Immature natural killer cell (primary cell): ENCODE results near the gene VANGL1. TPM values are rescaled to one million over a fixed set of nuclear protein-coding genes. Genes with fewer than 3 reads are reported as not detected.

ENCODE experiments used
- DNase-seq, 3 donors: peaks; one replicate each; pipeline ENCODE4 v3.0.0; 2022; ENCODE audit warnings: mixed read lengths in 1 of 3
- H3K27ac Mint-ChIP-seq, 6 donors: one replicate each; pipeline ENCODE4 v1.8.0; 2020; ENCODE audit warnings: mixed read lengths in 6 of 6, mild to moderate bottlenecking in 5 of 6, inconsistent platforms in 4 of 6, moderate library complexity in 3 of 6
- H3K27me3 Mint-ChIP-seq, 3 donors: one replicate each; pipeline ENCODE4 v1.8.0; 2020 to 2021; ENCODE audit warnings: low read depth in 3 of 3, mild to moderate bottlenecking in 3 of 3, mixed read lengths in 3 of 3, moderate library complexity in 3 of 3, inconsistent platforms in 1 of 3
- H3K36me3 Mint-ChIP-seq, 3 donors: one replicate each; pipeline ENCODE4 v1.8.0; 2020; ENCODE audit warnings: mixed read lengths in 3 of 3, inconsistent platforms in 2 of 3, mild to moderate bottlenecking in 2 of 3
- H3K4me1 Mint-ChIP-seq, 2 donors: one replicate each; pipeline ENCODE4 v1.8.0; 2020; ENCODE audit warnings: inconsistent platforms in 2 of 2, mild to moderate bottlenecking in 2 of 2, mixed read lengths in 2 of 2, moderate library complexity in 1 of 2
- H3K4me3 Mint-ChIP-seq, 5 donors: one replicate each; pipeline ENCODE4 v1.8.0; 2020; ENCODE audit warnings: mild to moderate bottlenecking in 5 of 5, mixed read lengths in 5 of 5, inconsistent platforms in 3 of 5, moderate library complexity in 3 of 5
- H3K9me3 Mint-ChIP-seq, 6 donors: one replicate each; pipeline ENCODE4 v1.8.0; 2020; ENCODE audit warnings: mild to moderate bottlenecking in 6 of 6, mixed read lengths in 6 of 6, inconsistent platforms in 4 of 6, moderate library complexity in 3 of 6
- polyA plus RNA-seq, 3 donors: library from polyadenylated mRNA; unstranded; fragments of 300-500 nt; fragmentation: Illumina TruSeq; gene quantifications; one replicate each; pipeline ENCODE4 v1.2.3, GENCODE V29; 2021

The VANGL1 gene
- polyA plus RNA-seq, 3 donors from 2014 or later, result 12.5 to 19.3 (median 14.9) TPM

DNA sequence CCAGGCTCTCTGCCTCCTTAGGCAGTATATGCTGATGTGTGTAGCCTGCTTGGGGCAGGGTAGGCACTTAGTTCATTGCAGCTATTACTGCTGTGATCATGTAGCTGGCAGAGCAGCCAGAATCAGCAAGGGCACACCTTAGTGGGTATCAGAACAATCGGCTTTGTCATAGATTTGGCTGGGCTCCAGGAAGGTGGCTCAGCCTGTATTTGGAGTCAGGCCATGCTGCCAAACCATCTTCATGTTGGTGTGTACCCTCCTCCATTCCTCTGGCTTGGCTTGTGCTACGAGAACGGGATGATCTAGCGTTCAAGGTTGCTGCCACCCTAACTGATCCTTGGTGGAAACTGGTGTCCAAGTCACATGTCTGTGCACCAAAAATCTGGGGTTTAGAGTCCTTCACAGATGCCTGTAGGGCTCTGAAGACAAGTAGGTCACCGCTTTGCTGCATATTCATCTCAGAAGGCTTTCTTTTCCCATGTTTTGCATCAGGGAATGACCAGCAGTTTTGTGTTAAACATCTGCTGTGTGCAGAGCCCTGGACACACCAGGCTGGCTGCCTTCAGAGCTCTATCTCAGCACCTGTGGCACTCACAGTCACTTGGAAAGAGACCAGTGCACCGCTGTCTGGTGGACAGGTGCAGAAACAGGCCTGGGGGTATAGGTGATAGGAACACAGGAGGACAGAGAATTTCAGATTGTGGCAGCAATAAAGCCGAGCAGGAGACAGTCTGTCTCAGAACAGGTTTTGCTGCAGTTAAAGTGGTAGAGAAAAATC lies 23.7 kb downstream of the VANGL1 start:
- Mint-ChIP-seq H3K27ac (no peak overlapping the region), H3K27me3 (peaks cover 0 to 1% (median 0%) of the 10 kb centered on the region in 3 donors), H3K36me3 (peaks cover 17 to 30% (median 28%) of the 10 kb centered on the region in 3 donors), H3K4me1 (peaks cover 12 to 18% of the 10 kb centered on the region in 2 donors), H3K9me3 (no peaks in the 10 kb centered on the region), H3K4me3 (no peak overlapping the region)
- DNase-seq, result no peak

DNA sequence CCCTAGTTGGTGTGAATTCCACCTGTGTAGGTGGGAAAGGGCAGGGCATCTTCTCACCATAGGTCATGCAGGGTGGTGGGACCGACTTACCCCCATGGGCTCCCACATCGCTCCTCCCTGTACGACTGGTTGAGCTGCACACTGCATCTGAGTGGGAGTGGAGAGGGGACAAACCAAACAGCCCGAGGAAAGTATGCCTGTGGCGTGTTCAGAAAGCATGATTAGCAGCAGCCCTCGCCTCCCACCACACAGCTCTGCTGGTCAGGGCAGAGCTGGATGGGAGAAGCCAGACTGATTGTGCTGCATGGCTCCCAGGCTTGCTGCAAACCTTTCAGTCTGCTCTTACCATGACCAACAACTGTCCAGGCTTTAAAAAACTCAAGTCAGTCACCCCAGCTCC lies 24.4 kb downstream of the VANGL1 start:
- no peaks in the 10 kb centered on the region for H3K9me3 Mint-ChIP-seq
- H3K4me1 Mint-ChIP-seq, result peaks cover 19 to 25% of the 10 kb centered on the region in 2 donors
- peaks cover 17 to 28% (median 23%) of the 10 kb centered on the region in 3 donors for H3K36me3 Mint-ChIP-seq
- no peak overlapping the region for H3K4me3 Mint-ChIP-seq
- DNase-seq, result no peak
- peaks cover 0 to 1% (median 0%) of the 10 kb centered on the region in 3 donors for H3K27me3 Mint-ChIP-seq
- no peak overlapping the region for H3K27ac Mint-ChIP-seq

- Mint-ChIP-seq H3K27me3 (peaks cover 0 to 1% (median 0%) of the 10 kb centered on the region in 3 donors), H3K9me3 (no peaks in the 10 kb centered on the region), H3K36me3 (peaks cover 17 to 28% (median 23%) of the 10 kb centered on the region in 3 donors), H3K4me1 (peaks cover 24 to 30% of the 10 kb centered on the region in 2 donors), H3K27ac (no peak overlapping the region), H3K4me3 (no peak overlapping the region)
- no peak for DNase-seq
Observed at GRCh38 chr1:115666702-115667101, 24.9 kb downstream of the VANGL1 start.

DNA sequence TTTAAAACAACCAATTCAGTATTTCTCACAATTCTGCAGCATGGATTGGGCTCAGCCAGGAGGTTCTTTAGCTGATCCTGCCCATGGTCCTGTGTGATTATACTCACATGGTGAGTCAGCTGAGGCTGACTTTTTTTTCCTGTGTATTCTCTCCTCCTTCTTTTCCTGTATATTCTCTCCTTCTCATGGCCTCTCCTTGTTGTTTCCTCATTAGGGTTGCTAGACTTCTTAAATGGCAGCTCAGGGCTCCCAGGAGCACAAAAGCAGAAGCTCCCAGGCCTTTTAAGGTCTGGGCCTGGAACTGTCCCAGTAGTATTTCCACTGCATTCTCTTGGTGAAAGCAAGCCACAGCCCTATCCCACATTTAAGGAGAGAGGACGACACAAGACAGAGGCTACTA lies 26.8 kb downstream of the VANGL1 start:
- H3K27me3 Mint-ChIP-seq, result peaks cover 0 to 1% (median 0%) of the 10 kb centered on the region in 3 donors
- H3K4me3 Mint-ChIP-seq, result no peak overlapping the region
- peaks cover 36 to 47% of the 10 kb centered on the region in 2 donors for H3K4me1 Mint-ChIP-seq
- peak overlapping the region in 3 of 6 donors; percentile 6 to 13 (median 7) for H3K27ac Mint-ChIP-seq
- peaks cover 17 to 24% (median 20%) of the 10 kb centered on the region in 3 donors for H3K36me3 Mint-ChIP-seq
- DNase-seq, result no peak
- no peaks in the 10 kb centered on the region for H3K9me3 Mint-ChIP-seq

- H3K27ac Mint-ChIP-seq, result peak overlapping the region in 3 of 6 donors; percentile 7 to 22 (median 8)
- no peak overlapping the region for H3K4me3 Mint-ChIP-seq
- peaks cover 12 to 21% (median 14%) of the 10 kb centered on the region in 3 donors for H3K36me3 Mint-ChIP-seq
- H3K4me1 Mint-ChIP-seq, result peaks cover 36 to 52% of the 10 kb centered on the region in 2 donors
- peaks cover 0 to 1% (median 0%) of the 10 kb centered on the region in 3 donors for H3K27me3 Mint-ChIP-seq
- no peaks in the 10 kb centered on the region for H3K9me3 Mint-ChIP-seq
- no peak for DNase-seq
Observed at GRCh38 chr1:115669002-115669673, 27.4 kb downstream of the VANGL1 start.

DNA sequence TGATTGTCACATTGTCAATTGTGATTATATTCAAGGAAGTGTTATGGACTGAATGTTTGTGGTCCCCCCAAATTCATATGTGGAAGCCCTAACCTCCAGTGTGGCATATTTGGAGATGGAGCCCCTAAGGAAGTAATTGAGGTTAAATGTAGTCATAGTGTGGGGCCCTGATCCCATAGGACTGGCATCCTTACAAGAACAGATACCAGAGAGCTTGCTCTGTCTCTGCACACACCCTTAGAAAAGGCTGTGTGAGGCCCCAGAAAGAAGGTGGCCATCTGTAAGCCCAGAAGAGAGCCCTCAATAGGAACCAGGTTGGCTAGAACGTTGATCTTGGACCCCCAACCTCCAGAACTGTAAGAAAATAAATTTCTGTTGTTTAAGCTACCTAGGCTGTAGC lies 28.1 kb downstream of the VANGL1 start:
- H3K4me3 Mint-ChIP-seq, result peak overlapping the region in 1 of 5 donors; percentile 50
- DNase-seq, result no peak
- no peaks in the 10 kb centered on the region for H3K9me3 Mint-ChIP-seq
- H3K27me3 Mint-ChIP-seq, result peaks cover 0 to 1% (median 0%) of the 10 kb centered on the region in 3 donors
- peak overlapping the region in 2 of 6 donors; percentile 0 to 48 for H3K27ac Mint-ChIP-seq
- peaks cover 7 to 19% (median 8%) of the 10 kb centered on the region in 3 donors for H3K36me3 Mint-ChIP-seq
- peaks cover 36 to 56% of the 10 kb centered on the region in 2 donors for H3K4me1 Mint-ChIP-seq

DNA sequence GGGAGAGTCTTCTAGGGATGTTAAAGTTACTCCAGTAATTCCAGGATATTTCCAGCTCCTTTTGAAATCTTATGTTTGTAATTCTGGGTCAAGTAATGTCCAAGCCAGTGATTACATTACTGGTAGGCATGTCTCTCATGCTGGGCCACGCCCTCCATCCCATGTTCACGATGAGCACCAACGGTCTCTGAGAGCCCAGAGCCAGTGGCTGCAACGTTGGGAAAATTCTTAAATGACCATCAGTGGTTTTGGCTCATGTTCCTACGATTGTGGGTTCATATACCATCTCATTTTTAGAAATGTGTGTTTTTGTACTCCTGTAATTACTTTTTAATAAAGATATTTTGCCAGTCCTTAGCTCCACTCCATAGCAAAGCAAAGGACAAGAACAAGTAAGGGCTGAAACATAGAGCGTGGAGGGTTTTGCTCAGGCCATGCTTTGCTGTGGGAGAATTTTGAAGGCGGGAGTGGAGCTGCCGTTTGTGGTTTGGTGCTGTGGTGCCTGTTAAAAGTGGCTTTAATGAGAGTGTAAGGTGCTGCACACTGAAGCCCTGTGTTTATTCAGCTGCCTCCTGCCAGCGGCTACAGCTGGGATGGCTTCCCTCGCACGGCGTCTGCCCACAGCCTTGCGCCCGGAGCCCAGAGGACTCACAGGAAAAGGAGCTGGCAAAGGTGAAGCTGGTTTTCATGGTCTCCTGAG lies 28.9 kb downstream of the VANGL1 start:
- Mint-ChIP-seq H3K27ac (peak overlapping the region; percentile 25 to 79 (median 58)), H3K36me3 (peaks cover 7 to 18% (median 8%) of the 10 kb centered on the region in 3 donors), H3K4me3 (peak overlapping the region; percentile 53 to 73 (median 61)), H3K9me3 (no peaks in the 10 kb centered on the region), H3K4me1 (peaks cover 36 to 56% of the 10 kb centered on the region in 2 donors), H3K27me3 (peaks cover 0 to 1% (median 0%) of the 10 kb centered on the region in 3 donors)
- peak; percentile 19 to 30 (median 25) for DNase-seq

DNA sequence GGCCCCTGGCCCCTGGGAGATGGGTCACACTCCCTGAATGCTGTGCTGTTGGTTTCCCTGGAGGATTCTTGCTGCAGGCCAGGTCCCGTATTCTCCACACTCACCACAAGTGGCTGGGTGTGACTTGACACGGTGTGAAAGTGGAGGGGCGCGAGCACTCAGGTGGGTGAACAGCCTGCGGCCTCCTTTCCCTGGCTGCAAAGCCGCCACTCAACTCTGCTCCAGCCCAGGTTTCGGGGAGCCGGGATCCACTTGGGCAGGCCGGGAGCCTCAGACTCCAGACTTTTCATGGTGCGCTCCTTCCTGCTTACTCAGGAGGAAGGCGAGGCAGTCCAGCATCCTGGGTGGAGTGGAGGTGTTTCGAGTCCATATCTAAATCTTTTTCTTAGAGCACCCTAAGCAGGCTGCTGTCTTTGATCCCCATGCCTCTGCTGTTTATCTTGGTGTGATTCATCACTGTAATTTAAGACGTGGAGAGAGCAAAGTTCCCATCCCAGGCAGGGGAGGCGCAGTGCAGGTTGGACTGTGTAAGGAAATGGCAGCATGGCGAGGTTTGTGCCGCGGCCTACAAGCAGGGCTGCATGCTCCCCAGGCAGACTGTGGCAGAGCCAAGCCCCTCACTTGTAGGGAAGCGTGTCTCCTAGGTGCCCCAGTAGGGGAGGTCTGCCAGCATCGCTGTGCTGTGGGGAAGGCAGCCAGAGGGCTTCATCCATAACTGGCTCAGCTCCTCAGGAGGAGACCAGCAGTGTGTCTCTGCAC lies 29.6 kb downstream of the VANGL1 start:
- peak in 2 of 3 donors; percentile 1 to 17 for DNase-seq
- peaks cover 41 to 63% of the 10 kb centered on the region in 2 donors for H3K4me1 Mint-ChIP-seq
- H3K27ac Mint-ChIP-seq, result peak overlapping the region; percentile 20 to 79 (median 49)
- H3K4me3 Mint-ChIP-seq, result peak overlapping the region; percentile 53 to 73 (median 61)
- peaks cover 3 to 14% (median 4%) of the 10 kb centered on the region in 3 donors for H3K36me3 Mint-ChIP-seq
- no peaks in the 10 kb centered on the region for H3K9me3 Mint-ChIP-seq
- H3K27me3 Mint-ChIP-seq, result no peaks in the 10 kb centered on the region

DNA sequence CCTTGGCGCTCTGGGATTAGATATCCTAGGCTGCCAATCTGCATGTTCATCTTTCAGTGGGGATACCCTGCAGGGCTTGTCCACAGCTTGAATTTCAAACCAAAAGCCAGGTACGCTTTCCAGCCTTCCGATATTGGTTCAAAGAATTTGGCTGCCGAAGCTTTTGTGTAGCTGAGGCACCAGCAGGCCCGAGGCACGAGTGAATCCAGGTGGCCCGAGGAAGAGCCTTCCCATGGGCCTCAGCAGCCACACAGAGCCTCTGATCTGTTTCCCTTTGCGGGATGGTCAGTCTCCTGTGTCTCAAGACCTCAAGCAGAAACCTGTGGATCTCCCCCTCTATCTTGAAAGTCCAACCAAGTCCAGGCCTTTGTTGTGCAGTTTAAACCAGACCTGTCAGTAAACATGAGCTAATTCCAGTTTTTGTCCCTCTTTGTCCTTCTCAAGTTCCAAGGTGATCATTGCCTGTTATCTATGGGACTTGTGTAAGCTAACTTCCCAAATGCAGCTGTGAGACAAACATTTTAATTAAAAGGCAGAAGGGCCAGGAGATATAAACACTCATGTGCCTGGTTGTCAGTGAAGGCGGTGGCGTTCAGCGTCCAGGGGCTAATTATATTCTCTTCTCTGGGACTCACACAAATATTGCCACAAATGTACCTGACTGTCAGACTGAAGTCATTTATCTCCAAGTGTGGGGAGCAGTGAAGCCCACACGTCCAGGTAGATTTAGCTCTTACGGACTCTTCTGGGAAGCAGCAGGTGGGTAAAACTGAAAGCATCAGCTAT lies 30.6 kb downstream of the VANGL1 start:
- H3K4me1 Mint-ChIP-seq, result peaks cover 50 to 72% of the 10 kb centered on the region in 2 donors
- H3K36me3 Mint-ChIP-seq, result peaks cover 3 to 14% (median 3%) of the 10 kb centered on the region in 3 donors
- H3K9me3 Mint-ChIP-seq, result no peaks in the 10 kb centered on the region
- no peak for DNase-seq
- H3K27me3 Mint-ChIP-seq, result no peaks in the 10 kb centered on the region
- peak overlapping the region in 1 of 5 donors; percentile 8 for H3K4me3 Mint-ChIP-seq
- peak overlapping the region in 2 of 6 donors; percentile 42 to 79 for H3K27ac Mint-ChIP-seq

DNA sequence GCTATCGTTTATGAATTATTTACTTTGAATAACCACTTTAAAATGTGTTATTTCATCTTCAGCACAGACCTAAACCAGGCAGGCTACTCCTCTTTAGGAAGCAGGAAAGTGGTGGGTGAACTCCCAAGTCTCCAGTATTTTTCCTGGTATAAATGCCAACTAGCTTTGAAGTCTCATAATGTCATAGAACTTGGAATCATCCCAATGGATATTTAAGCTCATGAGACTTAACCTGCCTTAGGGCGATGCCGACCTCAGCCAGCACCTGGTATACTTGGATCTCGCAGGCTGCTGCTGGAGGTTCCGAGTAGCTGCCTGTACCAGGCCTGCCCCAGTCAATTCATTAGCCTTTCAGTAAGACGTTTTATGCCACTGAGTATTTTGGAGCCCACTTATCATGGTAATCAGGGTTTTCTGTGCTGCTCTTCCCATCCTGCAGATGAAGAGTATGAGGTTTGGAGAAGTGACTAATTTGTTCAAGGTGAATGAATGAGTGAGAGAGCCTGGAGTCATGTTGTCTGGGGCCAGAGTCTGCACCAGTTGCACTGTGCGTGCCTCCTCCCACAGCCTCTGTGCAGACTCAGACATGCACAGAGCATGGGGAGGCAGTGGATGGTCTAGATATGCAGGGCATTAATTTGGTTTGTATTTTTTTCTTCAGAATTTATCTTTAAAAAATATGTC lies 34.9 kb downstream of the VANGL1 start:
- H3K36me3 Mint-ChIP-seq, result peaks cover 0 to 7% (median 3%) of the 10 kb centered on the region in 3 donors
- peaks cover 37 to 52% of the 10 kb centered on the region in 2 donors for H3K4me1 Mint-ChIP-seq
- no peaks in the 10 kb centered on the region for H3K27me3 Mint-ChIP-seq
- no peak for DNase-seq
- H3K27ac Mint-ChIP-seq, result peak overlapping the region in 4 of 6 donors; percentile 49 to 87 (median 58)
- H3K4me3 Mint-ChIP-seq, result peak overlapping the region in 1 of 5 donors; percentile 40
- no peaks in the 10 kb centered on the region for H3K9me3 Mint-ChIP-seq

DNA sequence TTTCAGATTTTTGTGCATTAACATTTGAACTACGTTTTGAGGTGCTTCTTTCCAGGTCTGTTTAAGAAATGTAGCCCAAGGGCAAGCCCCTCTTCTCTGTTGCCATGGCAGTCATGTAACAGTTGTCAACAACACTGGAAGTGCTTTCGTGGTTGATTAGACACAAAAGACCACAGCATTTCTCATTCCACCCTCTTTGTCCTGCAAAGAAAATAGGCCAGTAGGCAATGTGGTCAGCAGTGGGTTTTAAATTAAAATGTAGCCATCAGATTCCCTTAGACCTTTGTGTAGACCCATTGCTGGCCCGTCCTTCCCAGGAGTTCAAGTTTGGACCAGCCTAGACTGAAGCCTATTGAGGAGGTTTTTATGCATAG lies 35.4 kb downstream of the VANGL1 start:
- peak; percentile 28 to 40 (median 33) for DNase-seq
- Mint-ChIP-seq H3K4me3 (no peak overlapping the region), H3K27ac (peak overlapping the region in 4 of 6 donors; percentile 49 to 87 (median 58)), H3K4me1 (peaks cover 33 to 47% of the 10 kb centered on the region in 2 donors), H3K9me3 (no peaks in the 10 kb centered on the region), H3K27me3 (no peaks in the 10 kb centered on the region), H3K36me3 (peaks cover 0 to 8% (median 3%) of the 10 kb centered on the region in 3 donors)

GRCh38 chr1:115677565-115677964 lies 35.8 kb downstream of the VANGL1 start:
- DNase-seq, result no peak
- peaks cover 2 to 12% (median 3%) of the 10 kb centered on the region in 3 donors for H3K36me3 Mint-ChIP-seq
- H3K4me3 Mint-ChIP-seq, result no peak overlapping the region
- no peaks in the 10 kb centered on the region for H3K9me3 Mint-ChIP-seq
- peaks cover 29 to 45% of the 10 kb centered on the region in 2 donors for H3K4me1 Mint-ChIP-seq
- peak overlapping the region in 5 of 6 donors; percentile 30 to 59 (median 49) for H3K27ac Mint-ChIP-seq
- H3K27me3 Mint-ChIP-seq, result no peaks in the 10 kb centered on the region
